Measurements from ENCODE around the gene MGAT5B. TPM values are rescaled to one million over a fixed set of nuclear protein-coding genes. Genes with fewer than 3 reads are reported as not detected.

Gene MGAT5B
- total RNA-seq, 6 experiments from 2014 or later, result 1.5 to 2.3 (median 1.8) TPM

- Mint-ChIP-seq H3K27me3 (ENCODE audit: insufficient read depth) (peaks cover 23% of the 10 kb centered on the region), H3K9me3 (no peaks in the 10 kb centered on the region), H3K4me3 (no peak overlapping the region), H3K4me1 (ENCODE audit: low read depth) (no peaks in the 10 kb centered on the region), H3K36me3 (ENCODE audit: low read depth) (no peaks in the 10 kb centered on the region), H3K27ac (no peak overlapping the region)
- DNase-seq, result no peak
- TF ChIP-seq CTCF (IDR thresholded peaks at IDR 0.05), result no peak
These were observed 31.2 kb downstream of the MGAT5B start for GRCh38 chr17:76899414-76899813.

GRCh38 chr17:76900723-76901122 is 32.5 kb downstream of the MGAT5B start:
- Mint-ChIP-seq H3K4me3 (no peak overlapping the region), H3K27ac (no peak overlapping the region), H3K9me3 (no peaks in the 10 kb centered on the region), H3K36me3 (ENCODE audit: low read depth) (no peaks in the 10 kb centered on the region), H3K27me3 (ENCODE audit: insufficient read depth) (peaks cover 24% of the 10 kb centered on the region), H3K4me1 (ENCODE audit: low read depth) (no peaks in the 10 kb centered on the region)
- no peak for TF ChIP-seq CTCF (IDR thresholded peaks at IDR 0.05)
- no peak for DNase-seq

- peaks cover 24% of the 10 kb centered on the region for H3K27me3 Mint-ChIP-seq (ENCODE audit: insufficient read depth)
- no peak for TF ChIP-seq CTCF (IDR thresholded peaks at IDR 0.05)
- no peaks in the 10 kb centered on the region for H3K4me1 Mint-ChIP-seq (ENCODE audit: low read depth)
- no peak overlapping the region for H3K4me3 Mint-ChIP-seq
- no peaks in the 10 kb centered on the region for H3K9me3 Mint-ChIP-seq
- H3K36me3 Mint-ChIP-seq (ENCODE audit: low read depth), result no peaks in the 10 kb centered on the region
- DNase-seq, result no peak
- H3K27ac Mint-ChIP-seq, result no peak overlapping the region
These were observed 33.5 kb downstream of the MGAT5B start for GRCh38 chr17:76901542-76902197.

- peaks cover 17% of the 10 kb centered on the region for H3K27me3 Mint-ChIP-seq (ENCODE audit: insufficient read depth)
- TF ChIP-seq CTCF (IDR thresholded peaks at IDR 0.05), result no peak
- no peaks in the 10 kb centered on the region for H3K4me1 Mint-ChIP-seq (ENCODE audit: low read depth)
These were observed 34.3 kb downstream of the MGAT5B start for GRCh38 chr17:76902476-76902875.

GRCh38 chr17:76903631-76904030 is 35.4 kb downstream of the MGAT5B start:
- no peak for DNase-seq
- no peaks in the 10 kb centered on the region for H3K4me1 Mint-ChIP-seq (ENCODE audit: low read depth)
- H3K4me3 Mint-ChIP-seq, result no peak overlapping the region
- no peaks in the 10 kb centered on the region for H3K9me3 Mint-ChIP-seq
- peaks cover 16% of the 10 kb centered on the region for H3K27me3 Mint-ChIP-seq (ENCODE audit: insufficient read depth)
- no peak overlapping the region for H3K27ac Mint-ChIP-seq
- TF ChIP-seq CTCF (IDR thresholded peaks at IDR 0.05), result no peak
- peaks cover 6% of the 10 kb centered on the region; the same call in 1 of the 2 replicates for H3K36me3 Mint-ChIP-seq (ENCODE audit: low read depth)

More at GRCh38 chr17:76902476-76902875, 34.3 kb downstream of the MGAT5B start:
- Mint-ChIP-seq H3K9me3 (no peaks in the 10 kb centered on the region), H3K36me3 (ENCODE audit: low read depth) (peaks cover 2% of the 10 kb centered on the region; the same call in 1 of the 2 replicates), H3K27ac (no peak overlapping the region), H3K4me3 (no peak overlapping the region)
- DNase-seq, result no peak

All from HFFc6 (cell line).